Stimulated activated CD4-positive, alpha-beta T cell treated with anti-CD3 and anti-CD28 coated beads, Interleukin-2, amount 100 ng/mL, for 4 hours (primary cell): ENCODE results near the gene UBE3A.
A peak's percentile ranks its signal among the peaks of the same experiment; 100 is the strongest.
"Not testable (repeated sequence)": the region's sequence is repeated elsewhere in the genome, so short reads cannot be mapped to it uniquely, and the experiment has no call there.

ENCODE experiments used
- DNase-seq: peaks from one replicate; pipeline ENCODE4 v3.0.0-alpha.2; 2020; ENCODE audit warnings: low read depth

The UBE3A gene

GRCh38 chr15:25437777-25438600, 835 bp downstream of the UBE3A start:
- peak; percentile 24 for DNase-seq

GRCh38 chr15:25436707-25437106, 2.1 kb downstream of the UBE3A start:
- DNase-seq, result no peak

- no peak for DNase-seq
Observed at GRCh38 chr15:25435474-25436243, 3.2 kb downstream of the UBE3A start.

- no peak for DNase-seq
Observed at GRCh38 chr15:25433118-25433865, 5.5 kb downstream of the UBE3A start.

- no peak for DNase-seq
Observed at GRCh38 chr15:25431836-25432561, 6.8 kb downstream of the UBE3A start.

- no peak for DNase-seq
Observed at GRCh38 chr15:25427861-25428260, 11.0 kb downstream of the UBE3A start.

- no peak for DNase-seq
Observed at GRCh38 chr15:25426896-25427610, 11.8 kb downstream of the UBE3A start.

GRCh38 chr15:25424073-25424472, 14.8 kb downstream of the UBE3A start:
- DNase-seq, result no peak

- DNase-seq, result no peak
Observed at GRCh38 chr15:25422021-25422420, 16.8 kb downstream of the UBE3A start.

- DNase-seq, result no peak
Observed at GRCh38 chr15:25418202-25418601, 20.6 kb downstream of the UBE3A start.

- no peak for DNase-seq
Observed at GRCh38 chr15:25417604-25418003, 21.2 kb downstream of the UBE3A start.

- no peak for DNase-seq
Observed at GRCh38 chr15:25416693-25417092, 22.1 kb downstream of the UBE3A start.

GRCh38 chr15:25415707-25416106, 23.1 kb downstream of the UBE3A start:
- no peak for DNase-seq

GRCh38 chr15:25415217-25415616, 23.6 kb downstream of the UBE3A start:
- DNase-seq, result no peak

GRCh38 chr15:25410649-25411048, 28.2 kb downstream of the UBE3A start:
- DNase-seq, result no peak

- not testable (repeated sequence) for DNase-seq
Observed at GRCh38 chr15:25409731-25410130, 29.1 kb downstream of the UBE3A start.

GRCh38 chr15:25408929-25409328, 29.9 kb downstream of the UBE3A start:
- DNase-seq, result no peak

- DNase-seq, result no peak
Observed at GRCh38 chr15:25408428-25408827, 30.4 kb downstream of the UBE3A start.

- no peak for DNase-seq
Observed at GRCh38 chr15:25407950-25408349, 30.9 kb downstream of the UBE3A start.

- no peak for DNase-seq
Observed at GRCh38 chr15:25406846-25407245, 32.0 kb downstream of the UBE3A start.

GRCh38 chr15:25406261-25406660, 32.6 kb downstream of the UBE3A start:
- no peak for DNase-seq
